Mesodermal cell (in vitro differentiated cells): ENCODE data around the gene DIPK1A.

Experiments used
- H3K27ac ChIP-seq: 2 replicates; pipeline ENCODE4 v1.7.0; 2013; ENCODE audit warnings: mild to moderate bottlenecking, low read depth, low read length, moderate library complexity; ENCODE audit not compliant: severe bottlenecking
- H3K36me3 ChIP-seq: 2 replicates; pipeline ENCODE4 v1.7.1; 2013; ENCODE audit warnings: mild to moderate bottlenecking, low read length, moderate library complexity; ENCODE audit not compliant: control insufficient read depth, insufficient read depth
- H3K4me1 ChIP-seq: one replicate; pipeline ENCODE4 v1.7.1; 2013; ENCODE audit warnings: mild to moderate bottlenecking, low read length; ENCODE audit not compliant: insufficient read depth, control insufficient read depth, poor library complexity, severe bottlenecking
- H3K4me3 ChIP-seq: 2 replicates; pipeline ENCODE4 v1.7.0; 2013; ENCODE audit warnings: low read length, control low read depth, mild to moderate bottlenecking; ENCODE audit not compliant: insufficient read depth, poor library complexity, severe bottlenecking; ENCODE audit errors: extremely low read depth
- H3K9me3 ChIP-seq: 2 replicates; pipeline ENCODE4 v1.7.1; 2013; ENCODE audit warnings: mild to moderate bottlenecking, low read length, moderate library complexity; ENCODE audit not compliant: control insufficient read depth
- WGBS, 2 experiments: methylation state at CpG; one replicate each; pipeline ENCODE4 v1.1.5; 2013; ENCODE audit warnings: missing lambda C conversion rate in 2 of 2; ENCODE audit not compliant: insufficient coverage in 2 of 2; 5-methylcytosine and 5-hydroxymethylcytosine counted together

Gene DIPK1A

DNA sequence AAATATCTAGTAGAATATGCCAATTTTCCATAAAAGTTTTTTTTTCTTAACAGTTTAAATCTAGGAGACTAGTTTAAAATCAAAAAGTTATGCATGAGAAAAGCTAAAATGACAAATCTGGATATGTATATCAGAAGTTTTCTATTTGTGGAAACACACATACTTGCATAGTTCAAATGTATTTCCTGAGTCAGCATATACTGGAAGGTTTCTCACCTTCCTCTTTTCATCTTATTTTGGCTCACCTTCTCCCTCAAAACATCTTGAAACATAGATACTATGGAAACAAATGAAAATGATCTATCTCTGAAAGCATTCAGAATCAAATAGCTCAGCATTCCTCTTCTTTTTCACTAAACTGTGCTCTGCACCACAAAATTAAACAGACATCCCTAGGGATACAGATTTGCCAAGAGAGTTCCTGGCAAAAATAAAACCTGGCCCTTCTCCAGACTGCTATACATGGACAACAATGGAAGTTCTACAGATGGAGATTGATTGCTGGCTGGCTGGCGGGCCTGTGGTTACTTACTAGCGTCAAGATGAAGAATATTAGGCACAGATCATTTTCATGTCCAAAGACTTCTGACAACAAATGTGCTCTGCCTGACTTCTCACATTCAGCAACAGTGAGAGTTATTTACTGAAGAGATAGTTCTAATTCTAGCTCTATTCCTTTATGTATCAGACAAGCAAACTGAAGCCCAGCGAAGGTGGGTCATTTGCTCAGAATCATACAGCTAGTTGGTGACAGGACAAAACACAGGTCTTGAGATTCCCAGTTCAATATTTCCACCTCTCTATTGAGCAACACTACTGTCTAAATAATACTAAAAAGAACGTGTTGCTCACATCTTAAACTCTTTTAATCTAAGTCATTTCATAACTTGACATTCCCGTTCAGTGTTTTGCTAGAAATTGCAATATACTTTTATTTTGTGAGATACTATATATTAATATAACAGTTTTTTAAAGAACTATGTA lies 26.6 kb downstream of the DIPK1A start:
- Histone ChIP-seq H3K9me3 (no peaks in the 10 kb centered on the region), H3K4me1 (no peaks in the 10 kb centered on the region), H3K36me3 (no peaks in the 10 kb centered on the region), H3K4me3 (no peak overlapping the region), H3K27ac (no peak overlapping the region)
- WGBS, 2 experiments = 82 to 100% methylated on average over 2 to 3 of the region's 5 CpGs

DNA sequence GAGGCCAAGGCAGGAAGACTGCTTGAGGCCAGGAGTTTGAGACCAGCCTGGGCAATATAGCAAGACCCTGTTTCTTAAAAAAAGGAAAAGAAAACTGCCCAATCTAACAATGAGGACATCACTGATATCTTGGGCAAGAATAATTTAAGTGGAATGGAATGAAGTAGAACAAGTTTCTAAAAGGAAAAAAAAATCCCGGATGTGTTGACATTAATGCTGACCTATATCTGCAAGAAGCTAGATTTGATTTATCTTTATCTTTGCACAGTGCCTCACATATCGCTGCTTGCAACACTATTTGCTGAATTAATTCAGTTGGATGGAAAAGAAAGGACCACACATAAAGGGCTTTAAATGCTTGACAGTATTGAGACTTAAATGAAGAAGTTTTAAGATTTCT lies 27.8 kb downstream of the DIPK1A start:
- 100% methylated on average over 1 of the region's 2 CpGs for WGBS, 2 experiments
- Histone ChIP-seq H3K4me3 (no peak overlapping the region), H3K9me3 (no peaks in the 10 kb centered on the region), H3K36me3 (no peaks in the 10 kb centered on the region), H3K27ac (no peak overlapping the region), H3K4me1 (no peaks in the 10 kb centered on the region)

DNA sequence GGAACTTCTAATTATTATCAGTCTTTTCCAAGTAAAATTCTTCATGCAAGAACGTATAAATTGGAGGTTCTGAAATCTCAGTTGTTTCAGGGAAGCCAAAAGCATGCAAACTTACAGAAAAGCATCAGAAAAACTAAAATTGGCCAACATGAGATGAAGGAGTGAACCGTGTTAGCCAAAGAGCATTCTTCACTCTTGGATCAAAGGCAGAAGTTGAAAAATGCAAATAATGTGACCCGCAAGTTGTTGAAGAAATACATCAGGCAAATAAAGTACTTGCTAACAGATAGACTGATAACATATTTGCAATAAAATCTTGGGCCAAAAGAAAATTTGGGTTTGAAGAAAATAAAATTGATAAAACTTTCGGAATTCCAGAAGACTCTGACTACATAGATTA lies 29.6 kb downstream of the DIPK1A start:
- H3K4me3 ChIP-seq = no peak overlapping the region
- H3K9me3 ChIP-seq = no peaks in the 10 kb centered on the region
- no peaks in the 10 kb centered on the region for H3K36me3 ChIP-seq
- 78 to 79% methylated on average over 2 of the region's 4 CpGs for WGBS, 2 experiments
- H3K27ac ChIP-seq = no peak overlapping the region
- no peaks in the 10 kb centered on the region for H3K4me1 ChIP-seq

DNA sequence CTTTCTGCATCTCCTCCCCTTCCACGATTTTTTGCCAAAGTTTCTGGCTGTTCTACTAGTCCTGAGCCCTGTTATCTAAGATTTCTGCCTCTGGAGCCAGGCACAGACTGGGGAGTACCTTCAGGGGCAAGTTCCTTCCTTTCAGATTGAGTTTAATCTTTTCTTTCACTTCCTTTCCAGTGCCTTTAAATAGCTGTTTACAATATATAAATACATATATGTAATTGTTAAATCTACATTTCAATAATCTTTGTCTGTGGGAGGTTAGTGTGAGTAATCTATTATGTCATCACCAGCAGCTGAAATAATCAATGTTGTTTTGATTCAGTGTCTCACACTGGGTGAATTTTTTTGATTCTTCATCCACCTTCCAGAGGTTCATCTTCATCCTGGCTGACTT lies 31.8 kb downstream of the DIPK1A start:
- 64% methylated on average over 1 of the region's 1 CpG; no CpG with 5 or more reads in 1 of the 2 experiments for WGBS, 2 experiments
- H3K4me3 ChIP-seq = no peak overlapping the region
- H3K4me1 ChIP-seq = peaks cover under 1% of the 10 kb centered on the region
- H3K36me3 ChIP-seq = no peaks in the 10 kb centered on the region
- no peak overlapping the region for H3K27ac ChIP-seq
- H3K9me3 ChIP-seq = no peaks in the 10 kb centered on the region

DNA sequence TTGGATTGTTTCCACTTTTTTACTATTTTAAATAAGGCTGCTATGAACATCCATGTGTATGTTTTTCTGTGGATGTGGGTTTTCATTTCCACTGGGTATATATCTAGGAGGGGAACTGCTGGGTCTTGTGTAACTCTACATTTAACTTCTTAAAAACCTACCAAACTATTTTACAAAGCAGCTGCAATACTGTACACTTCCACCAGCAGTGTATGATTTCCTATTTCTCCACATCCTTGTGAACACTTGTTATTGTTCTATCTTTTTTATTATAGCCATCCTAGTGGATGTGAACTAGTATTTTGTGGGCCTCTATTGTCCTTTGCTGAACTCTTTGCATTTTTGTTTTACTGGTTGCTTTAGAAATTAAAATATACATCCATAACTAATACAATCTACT lies 33.4 kb downstream of the DIPK1A start:
- Histone ChIP-seq H3K27ac (no peak overlapping the region), H3K9me3 (no peaks in the 10 kb centered on the region), H3K4me3 (no peak overlapping the region), H3K36me3 (no peaks in the 10 kb centered on the region), H3K4me1 (peaks cover 5% of the 10 kb centered on the region)

DNA sequence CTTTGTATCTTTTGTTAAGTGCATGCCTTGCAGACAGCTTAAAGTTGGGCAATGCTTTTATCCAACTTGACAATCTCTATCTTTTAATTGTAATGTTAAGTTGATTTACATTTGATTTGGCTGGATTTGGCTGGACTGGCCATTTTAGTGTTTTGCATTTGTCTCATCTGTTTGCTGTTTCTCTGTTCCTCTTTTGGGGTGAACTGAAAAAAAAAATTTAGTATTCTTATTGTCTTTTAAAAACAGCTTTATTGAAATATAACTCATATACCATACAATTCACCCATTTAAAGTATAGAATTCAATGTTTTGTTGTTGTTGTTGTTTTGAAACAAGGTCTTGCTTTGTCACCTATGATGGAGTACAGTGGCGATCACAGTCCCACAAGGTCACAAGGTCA lies 34.4 kb downstream of the DIPK1A start:
- no peak overlapping the region for H3K27ac ChIP-seq
- H3K36me3 ChIP-seq = no peaks in the 10 kb centered on the region
- H3K4me1 ChIP-seq = peaks cover 5% of the 10 kb centered on the region
- H3K9me3 ChIP-seq = no peaks in the 10 kb centered on the region
- no peak overlapping the region for H3K4me3 ChIP-seq
- WGBS, 2 experiments = 100% methylated on average over 1 of the region's 1 CpG; no CpG with 5 or more reads in 1 of the 2 experiments

DNA sequence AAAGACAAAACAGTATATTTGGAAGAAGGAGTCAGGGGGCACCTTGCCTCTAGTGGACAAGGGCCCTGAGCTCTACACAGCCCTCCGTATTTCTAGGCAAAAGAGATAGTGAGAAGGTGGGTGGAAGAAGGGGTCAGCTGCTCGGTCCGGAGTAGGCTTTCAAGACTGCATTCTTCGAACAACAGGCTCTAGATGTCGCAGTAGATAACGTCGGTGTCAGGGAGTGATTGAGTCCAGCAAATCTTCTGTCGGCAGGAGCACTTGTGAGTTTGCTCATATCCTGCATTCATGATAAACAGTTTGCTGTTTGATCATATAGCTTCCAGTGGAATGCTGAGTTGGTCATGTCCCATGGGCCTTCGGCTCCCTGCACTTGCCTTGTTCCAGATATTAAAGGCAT lies 36.8 kb downstream of the DIPK1A start:
- Histone ChIP-seq H3K9me3 (no peaks in the 10 kb centered on the region), H3K4me3 (no peak overlapping the region), H3K4me1 (peaks cover 5% of the 10 kb centered on the region), H3K27ac (peak overlapping the region; percentile 50), H3K36me3 (no peaks in the 10 kb centered on the region)
- WGBS, 2 experiments = 75 to 89% methylated on average over 7 to 9 of the region's 9 CpGs

DNA sequence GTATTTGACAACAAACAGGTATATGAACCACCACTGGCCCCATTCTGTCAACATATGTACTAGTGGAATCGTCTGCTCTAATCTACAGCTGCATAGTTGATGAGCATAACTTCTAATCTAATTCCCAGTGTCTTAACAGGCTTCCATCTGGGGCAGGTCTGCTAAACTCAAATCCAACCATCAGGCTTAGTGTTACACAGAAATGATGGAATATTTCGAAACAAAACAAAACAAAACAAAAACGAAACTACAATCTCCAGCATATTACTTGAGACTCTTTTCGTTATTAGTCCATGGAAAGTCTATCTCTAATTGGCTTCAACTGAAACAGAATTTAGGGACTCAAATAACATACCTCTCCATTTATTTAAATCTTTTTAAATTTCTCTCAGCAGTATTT lies 37.6 kb downstream of the DIPK1A start:
- Histone ChIP-seq H3K4me3 (no peak overlapping the region), H3K36me3 (no peaks in the 10 kb centered on the region), H3K27ac (no peak overlapping the region), H3K4me1 (peaks cover 5% of the 10 kb centered on the region), H3K9me3 (peaks cover 3% of the 10 kb centered on the region)
- WGBS, 2 experiments = 94 to 100% methylated on average over 4 of the region's 4 CpGs

DNA sequence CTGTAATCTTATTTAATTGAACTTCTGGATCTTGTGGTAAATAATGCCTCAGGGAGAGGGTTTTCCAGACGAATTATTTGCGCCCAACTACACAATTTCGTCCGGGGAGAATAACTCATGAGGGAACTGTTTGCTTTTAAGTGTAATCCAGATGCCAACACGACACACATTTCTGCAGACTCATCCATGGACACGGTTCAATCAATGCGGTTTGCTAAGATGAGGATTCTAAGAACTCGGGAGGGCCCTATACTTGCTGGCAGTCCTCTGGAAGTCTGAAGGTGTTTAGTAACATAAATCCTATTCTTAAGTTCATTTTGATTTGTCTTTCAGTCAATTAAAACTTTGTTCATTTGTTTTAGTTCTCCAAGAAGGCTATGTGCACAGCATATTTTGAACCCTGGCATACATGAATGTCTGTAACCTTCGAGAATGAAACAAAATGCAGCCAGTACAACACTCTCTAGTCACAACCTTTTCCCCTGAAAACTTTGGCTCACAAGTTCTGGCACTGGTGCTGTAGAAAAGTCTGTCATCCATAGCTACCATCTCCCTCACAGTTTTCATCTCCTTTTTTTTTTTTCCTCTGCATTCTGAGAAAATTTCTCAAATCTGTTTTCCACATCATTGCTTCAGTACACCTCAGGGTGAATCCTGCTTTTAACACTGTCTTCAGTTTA lies 38.8 kb downstream of the DIPK1A start:
- Histone ChIP-seq H3K4me1 (peaks cover 5% of the 10 kb centered on the region), H3K27ac (no peak overlapping the region), H3K9me3 (peaks cover 8% of the 10 kb centered on the region), H3K36me3 (no peaks in the 10 kb centered on the region), H3K4me3 (no peak overlapping the region)
- 90 to 94% methylated on average over 5 to 7 of the region's 9 CpGs for WGBS, 2 experiments

DNA sequence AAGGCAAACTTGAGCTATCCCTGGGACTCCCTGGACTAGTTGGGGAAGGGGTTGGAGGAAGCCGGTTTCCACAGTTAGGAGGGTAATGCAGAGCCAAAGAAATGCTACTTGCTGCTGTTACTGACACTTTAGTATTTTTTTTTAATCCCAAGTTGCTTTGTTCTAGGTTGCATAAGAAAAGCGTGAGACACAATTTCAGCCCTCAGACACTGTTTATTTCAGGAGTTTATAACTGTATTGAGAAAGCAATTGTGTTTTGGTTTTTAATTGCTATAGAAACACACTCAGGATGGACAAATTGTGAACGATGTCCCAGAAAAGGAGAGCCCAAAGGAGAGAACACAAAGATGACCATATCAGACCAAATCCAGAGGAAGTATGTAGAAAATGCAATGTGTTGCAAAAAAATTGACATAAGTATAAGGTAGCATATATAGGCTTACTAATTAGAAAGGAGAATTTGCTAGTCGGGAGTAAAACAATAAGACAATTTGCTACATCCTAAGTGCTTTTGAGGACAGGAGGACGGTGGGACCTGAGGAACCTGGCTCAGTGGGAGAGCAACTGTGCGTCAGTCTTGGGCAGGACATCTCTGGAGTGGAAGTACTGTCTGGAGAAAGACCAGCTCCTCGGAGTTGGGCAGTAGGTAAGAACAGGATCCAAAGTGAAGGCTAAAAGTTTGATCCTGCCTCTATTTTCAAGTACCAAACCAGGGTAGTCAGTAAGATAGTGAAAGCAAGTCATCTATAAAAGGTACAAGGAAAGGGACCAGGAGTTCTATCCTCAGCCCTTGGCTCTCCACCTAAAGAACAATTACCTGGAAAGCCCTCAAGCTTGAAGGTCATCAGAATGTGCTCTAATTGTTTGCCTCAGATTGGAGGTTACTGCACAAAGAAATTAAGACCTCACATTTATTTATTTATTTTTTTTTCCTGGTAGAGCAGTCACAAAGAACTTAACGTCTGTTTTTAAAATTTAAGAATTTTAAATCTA lies 39.9 kb downstream of the DIPK1A start:
- peaks cover 8% of the 10 kb centered on the region for H3K9me3 ChIP-seq
- H3K36me3 ChIP-seq = no peaks in the 10 kb centered on the region
- no peak overlapping the region for H3K4me3 ChIP-seq
- H3K4me1 ChIP-seq = peaks cover 5% of the 10 kb centered on the region
- WGBS, 2 experiments = 89 to 94% methylated on average over 5 to 6 of the region's 8 CpGs
- no peak overlapping the region for H3K27ac ChIP-seq
